WTC11 (cell line): Measurements from ENCODE around the gene KDM4B. TPM values are rescaled to one million over a fixed set of nuclear protein-coding genes. Genes with fewer than 3 reads are reported as not detected.

Experiments
- ATAC-seq: fragments of 200-7000 bp; cut with Tn5 transposase; 2 replicates; pipeline ENCODE4 v1.10.0; 2021; ENCODE audit warnings: mild to moderate bottlenecking, moderate library complexity
- CTCF ChIA-PET: fragments of 300-600 bp; sonication (Branson Sonifier 250); formaldehyde crosslinking; loops from one replicate; lab custom pipeline; 2021; ENCODE audit warnings: antibody characterized with exemption; lab: Charles Lee
- POLR2A ChIA-PET: fragments of 350-600 bp; sonication (Branson Sonifier 250); formaldehyde crosslinking; loops from one replicate; lab custom pipeline; 2021; ENCODE audit warnings: antibody characterized with exemption; lab: Charles Lee
- DNase-seq: peaks from one replicate; pipeline ENCODE4 v3.0.0; 2021; ENCODE audit warnings: low spot score
- H3K27ac Mint-ChIP-seq: 2 replicates; pipeline ENCODE4 v1.8.0; 2021; ENCODE audit warnings: mixed read lengths
- H3K27me3 Mint-ChIP-seq: 2 replicates; pipeline ENCODE4 v1.8.0; 2021; ENCODE audit warnings: low read depth, mild to moderate bottlenecking, moderate library complexity, mixed read lengths
- H3K36me3 Mint-ChIP-seq: 2 replicates; pipeline ENCODE4 v1.8.0; 2021; ENCODE audit warnings: mixed read lengths
- H3K4me1 Mint-ChIP-seq: 2 replicates; pipeline ENCODE4 v1.8.0; 2022; ENCODE audit warnings: mixed read lengths
- H3K4me3 Mint-ChIP-seq: 2 replicates; pipeline ENCODE4 v1.8.0; 2021; ENCODE audit warnings: mild to moderate bottlenecking, moderate library complexity, mixed read lengths
- H3K9me3 Mint-ChIP-seq: 2 replicates; pipeline ENCODE4 v1.8.0; 2021; ENCODE audit warnings: mixed read lengths
- HMGA2 ChIP-seq: fragments of 250-450 bp; sonication (Bioruptor Pico); IDR thresholded peaks from 2 replicates; pipeline ENCODE4 v1.4.0; 2021; ENCODE audit warnings: mild to moderate bottlenecking, moderate library complexity
- NFATC4 ChIP-seq: fragments of 250-450 bp; sonication (Bioruptor Pico); IDR thresholded peaks from 2 replicates; pipeline ENCODE4 v1.9.0; 2021; ENCODE audit warnings: mild to moderate bottlenecking
- NFYB ChIP-seq: sonication (generic); formaldehyde crosslinking; conservative IDR thresholded peaks from 2 replicates; pipeline ENCODE4 v1.8.0; 2022; ENCODE audit warnings: low read depth, missing genetic modification reagents
- RORB ChIP-seq: fragments of 250-450 bp; sonication (Bioruptor Pico); IDR thresholded peaks from 2 replicates; pipeline ENCODE4 v1.9.0; 2021; ENCODE audit warnings: mild to moderate bottlenecking
- TCF7 ChIP-seq: sonication (generic); formaldehyde crosslinking; IDR thresholded peaks from 2 replicates; pipeline ENCODE4 v1.8.0; 2022; ENCODE audit warnings: mild to moderate bottlenecking, low read depth, missing genetic modification reagents, moderate library complexity
- TEAD4 ChIP-seq: sonication (generic); formaldehyde crosslinking; IDR thresholded peaks from 2 replicates; pipeline ENCODE4 v1.8.0; 2022; ENCODE audit warnings: mild to moderate bottlenecking, missing genetic modification reagents
- ZNF121 ChIP-seq: sonication (generic); formaldehyde crosslinking; IDR thresholded peaks from 2 replicates; pipeline ENCODE4 v1.8.0; 2023; ENCODE audit warnings: missing genetic modification reagents
- total RNA-seq: library from RNA; stranded (reverse); gene quantifications from 3 replicates; pipeline ENCODE4 v1.2.3, GENCODE V29; 2021
- TF ChIP-seq, protein P1 (sequence below): sonication (generic); formaldehyde crosslinking; IDR thresholded peaks from 2 replicates; pipeline ENCODE4 v1.8.0; 2023; ENCODE audit warnings: mild to moderate bottlenecking, missing genetic modification reagents
- TF ChIP-seq, protein P2 (sequence below): sonication (generic); formaldehyde crosslinking; IDR thresholded peaks from 2 replicates; pipeline ENCODE4 v1.8.1; 2022; ENCODE audit warnings: mild to moderate bottlenecking, missing genetic modification reagents, moderate library complexity, borderline replicate concordance
- TF ChIP-seq, protein P3 (sequence below): sonication (generic); formaldehyde crosslinking; IDR thresholded peaks from 2 replicates; pipeline ENCODE4 v1.8.0; 2022; ENCODE audit warnings: mild to moderate bottlenecking, missing genetic modification reagents
- TF ChIP-seq, protein P4 (sequence below): fragments of 250-450 bp; sonication (Bioruptor Pico); IDR thresholded peaks from 2 replicates; pipeline ENCODE4 v1.9.0; 2021; ENCODE audit warnings: mild to moderate bottlenecking, borderline replicate concordance
- TF ChIP-seq, protein P5 (sequence below): sonication (generic); formaldehyde crosslinking; IDR thresholded peaks from 2 replicates; pipeline ENCODE4 v1.8.1; 2023; ENCODE audit warnings: mild to moderate bottlenecking, missing genetic modification reagents, moderate library complexity
- TF ChIP-seq, protein P6 (sequence below): fragments of 200-600 bp; IDR thresholded peaks from 2 replicates; pipeline ENCODE4 v1.8.0; 2022; ENCODE audit warnings: antibody characterized with exemption

KDM4B gene
- total RNA-seq, 1 experiment from 2014 or later = 43.2 TPM

DNA sequence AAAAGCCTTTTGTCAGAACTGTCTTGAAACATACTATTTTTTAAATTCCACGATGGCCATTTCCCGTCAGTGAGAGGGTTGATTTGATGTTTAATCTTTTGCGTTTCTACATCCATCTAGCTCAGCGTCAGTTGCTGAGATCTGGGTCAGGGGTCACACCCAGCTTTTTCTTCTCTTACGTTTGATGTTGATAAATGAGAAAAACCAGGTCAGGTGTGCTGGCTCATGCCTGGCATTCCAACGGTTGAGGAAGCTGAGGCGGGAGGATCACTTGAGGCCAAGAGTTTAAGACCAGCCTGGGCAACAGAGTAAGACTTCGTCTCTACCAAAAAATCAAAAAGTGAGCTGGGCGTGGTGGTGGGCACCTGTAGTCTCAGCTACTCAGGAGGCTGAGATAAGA is 202.8 kb downstream of the KDM4B start (continued):
- TF ChIP-seq, protein P1, sequence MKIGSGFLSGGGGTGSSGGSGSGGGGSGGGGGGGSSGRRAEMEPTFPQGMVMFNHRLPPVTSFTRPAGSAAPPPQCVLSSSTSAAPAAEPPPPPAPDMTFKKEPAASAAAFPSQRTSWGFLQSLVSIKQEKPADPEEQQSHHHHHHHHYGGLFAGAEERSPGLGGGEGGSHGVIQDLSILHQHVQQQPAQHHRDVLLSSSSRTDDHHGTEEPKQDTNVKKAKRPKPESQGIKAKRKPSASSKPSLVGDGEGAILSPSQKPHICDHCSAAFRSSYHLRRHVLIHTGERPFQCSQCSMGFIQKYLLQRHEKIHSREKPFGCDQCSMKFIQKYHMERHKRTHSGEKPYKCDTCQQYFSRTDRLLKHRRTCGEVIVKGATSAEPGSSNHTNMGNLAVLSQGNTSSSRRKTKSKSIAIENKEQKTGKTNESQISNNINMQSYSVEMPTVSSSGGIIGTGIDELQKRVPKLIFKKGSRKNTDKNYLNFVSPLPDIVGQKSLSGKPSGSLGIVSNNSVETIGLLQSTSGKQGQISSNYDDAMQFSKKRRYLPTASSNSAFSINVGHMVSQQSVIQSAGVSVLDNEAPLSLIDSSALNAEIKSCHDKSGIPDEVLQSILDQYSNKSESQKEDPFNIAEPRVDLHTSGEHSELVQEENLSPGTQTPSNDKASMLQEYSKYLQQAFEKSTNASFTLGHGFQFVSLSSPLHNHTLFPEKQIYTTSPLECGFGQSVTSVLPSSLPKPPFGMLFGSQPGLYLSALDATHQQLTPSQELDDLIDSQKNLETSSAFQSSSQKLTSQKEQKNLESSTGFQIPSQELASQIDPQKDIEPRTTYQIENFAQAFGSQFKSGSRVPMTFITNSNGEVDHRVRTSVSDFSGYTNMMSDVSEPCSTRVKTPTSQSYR (CRISPR knock-in tag) = no peak

DNA sequence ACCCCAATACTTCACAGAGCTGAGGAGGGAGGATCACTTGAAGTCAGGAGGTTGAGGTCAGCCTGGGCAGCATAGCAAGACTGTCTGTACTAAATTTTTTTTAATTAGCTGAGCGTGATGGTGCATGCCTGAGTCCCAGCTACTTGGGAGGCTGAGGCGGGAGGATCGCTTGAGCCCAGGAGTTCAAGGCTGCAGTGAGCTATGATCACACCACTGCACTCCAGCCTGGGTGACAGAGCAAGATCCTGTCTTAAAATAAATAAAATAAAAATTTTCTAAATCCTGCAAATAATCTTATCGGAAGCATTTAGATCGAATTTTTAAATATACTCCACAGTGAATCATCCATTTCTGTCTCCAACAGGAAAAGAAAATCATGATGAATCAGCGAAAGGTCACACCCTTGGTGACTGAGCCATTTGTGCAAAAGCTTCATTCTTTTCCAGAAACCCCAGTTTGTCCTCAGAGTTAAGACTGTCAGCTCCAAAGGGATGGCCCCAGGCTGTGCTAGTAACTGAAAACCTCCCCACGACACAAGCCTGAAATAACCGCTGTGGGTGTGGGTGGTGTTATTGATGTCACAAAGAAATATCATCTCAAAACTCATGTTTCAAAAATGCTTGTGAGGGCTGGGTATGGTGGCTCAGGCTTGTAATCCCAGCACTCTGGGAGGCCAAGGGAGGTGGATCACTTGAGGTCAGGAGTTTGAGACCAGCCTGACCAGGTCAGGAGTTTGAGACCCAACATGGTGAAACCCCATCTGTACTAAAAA is 204.1 kb downstream of the KDM4B start:
- CTCF ChIA-PET = interaction anchor here (1.1 to 1.6 kb wide), 2 partner anchors 19 to 121 kb away, joined by 3 to 8 read pairs; no protein-coding TSS in a partner anchor
- no peaks in the 10 kb centered on the region for H3K4me1 Mint-ChIP-seq
- ATAC-seq = no peak
- POLR2A ChIA-PET = no interaction called here
- no peak overlapping the region for H3K4me3 Mint-ChIP-seq
- H3K27ac Mint-ChIP-seq = no peak overlapping the region
- TF ChIP-seq HMGA2 (CRISPR knock-in tag) (no peak), TEAD4 (CRISPR knock-in tag) (no peak), RORB (CRISPR knock-in tag) (no peak), NFATC4 (no peak), NFYB (CRISPR knock-in tag) (no peak), ZNF121 (CRISPR knock-in tag) (no peak), TCF7 (CRISPR knock-in tag) (no peak)
- TF ChIP-seq, protein P2, sequence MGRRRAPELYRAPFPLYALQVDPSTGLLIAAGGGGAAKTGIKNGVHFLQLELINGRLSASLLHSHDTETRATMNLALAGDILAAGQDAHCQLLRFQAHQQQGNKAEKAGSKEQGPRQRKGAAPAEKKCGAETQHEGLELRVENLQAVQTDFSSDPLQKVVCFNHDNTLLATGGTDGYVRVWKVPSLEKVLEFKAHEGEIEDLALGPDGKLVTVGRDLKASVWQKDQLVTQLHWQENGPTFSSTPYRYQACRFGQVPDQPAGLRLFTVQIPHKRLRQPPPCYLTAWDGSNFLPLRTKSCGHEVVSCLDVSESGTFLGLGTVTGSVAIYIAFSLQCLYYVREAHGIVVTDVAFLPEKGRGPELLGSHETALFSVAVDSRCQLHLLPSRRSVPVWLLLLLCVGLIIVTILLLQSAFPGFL (CRISPR knock-in tag) = no peak
- TF ChIP-seq, protein P3, sequence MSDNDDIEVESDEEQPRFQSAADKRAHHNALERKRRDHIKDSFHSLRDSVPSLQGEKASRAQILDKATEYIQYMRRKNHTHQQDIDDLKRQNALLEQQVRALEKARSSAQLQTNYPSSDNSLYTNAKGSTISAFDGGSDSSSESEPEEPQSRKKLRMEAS (CRISPR knock-in tag) = no peak
- TF ChIP-seq, protein P4, sequence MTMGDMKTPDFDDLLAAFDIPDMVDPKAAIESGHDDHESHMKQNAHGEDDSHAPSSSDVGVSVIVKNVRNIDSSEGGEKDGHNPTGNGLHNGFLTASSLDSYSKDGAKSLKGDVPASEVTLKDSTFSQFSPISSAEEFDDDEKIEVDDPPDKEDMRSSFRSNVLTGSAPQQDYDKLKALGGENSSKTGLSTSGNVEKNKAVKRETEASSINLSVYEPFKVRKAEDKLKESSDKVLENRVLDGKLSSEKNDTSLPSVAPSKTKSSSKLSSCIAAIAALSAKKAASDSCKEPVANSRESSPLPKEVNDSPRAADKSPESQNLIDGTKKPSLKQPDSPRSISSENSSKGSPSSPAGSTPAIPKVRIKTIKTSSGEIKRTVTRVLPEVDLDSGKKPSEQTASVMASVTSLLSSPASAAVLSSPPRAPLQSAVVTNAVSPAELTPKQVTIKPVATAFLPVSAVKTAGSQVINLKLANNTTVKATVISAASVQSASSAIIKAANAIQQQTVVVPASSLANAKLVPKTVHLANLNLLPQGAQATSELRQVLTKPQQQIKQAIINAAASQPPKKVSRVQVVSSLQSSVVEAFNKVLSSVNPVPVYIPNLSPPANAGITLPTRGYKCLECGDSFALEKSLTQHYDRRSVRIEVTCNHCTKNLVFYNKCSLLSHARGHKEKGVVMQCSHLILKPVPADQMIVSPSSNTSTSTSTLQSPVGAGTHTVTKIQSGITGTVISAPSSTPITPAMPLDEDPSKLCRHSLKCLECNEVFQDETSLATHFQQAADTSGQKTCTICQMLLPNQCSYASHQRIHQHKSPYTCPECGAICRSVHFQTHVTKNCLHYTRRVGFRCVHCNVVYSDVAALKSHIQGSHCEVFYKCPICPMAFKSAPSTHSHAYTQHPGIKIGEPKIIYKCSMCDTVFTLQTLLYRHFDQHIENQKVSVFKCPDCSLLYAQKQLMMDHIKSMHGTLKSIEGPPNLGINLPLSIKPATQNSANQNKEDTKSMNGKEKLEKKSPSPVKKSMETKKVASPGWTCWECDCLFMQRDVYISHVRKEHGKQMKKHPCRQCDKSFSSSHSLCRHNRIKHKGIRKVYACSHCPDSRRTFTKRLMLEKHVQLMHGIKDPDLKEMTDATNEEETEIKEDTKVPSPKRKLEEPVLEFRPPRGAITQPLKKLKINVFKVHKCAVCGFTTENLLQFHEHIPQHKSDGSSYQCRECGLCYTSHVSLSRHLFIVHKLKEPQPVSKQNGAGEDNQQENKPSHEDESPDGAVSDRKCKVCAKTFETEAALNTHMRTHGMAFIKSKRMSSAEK = no peak
- TF ChIP-seq, protein P5, sequence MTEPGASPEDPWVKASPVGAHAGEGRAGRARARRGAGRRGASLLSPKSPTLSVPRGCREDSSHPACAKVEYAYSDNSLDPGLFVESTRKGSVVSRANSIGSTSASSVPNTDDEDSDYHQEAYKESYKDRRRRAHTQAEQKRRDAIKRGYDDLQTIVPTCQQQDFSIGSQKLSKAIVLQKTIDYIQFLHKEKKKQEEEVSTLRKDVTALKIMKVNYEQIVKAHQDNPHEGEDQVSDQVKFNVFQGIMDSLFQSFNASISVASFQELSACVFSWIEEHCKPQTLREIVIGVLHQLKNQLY (CRISPR knock-in tag) = no peak
- TF ChIP-seq, protein P1 (CRISPR knock-in tag) = no peak
- TF ChIP-seq, protein P6, sequence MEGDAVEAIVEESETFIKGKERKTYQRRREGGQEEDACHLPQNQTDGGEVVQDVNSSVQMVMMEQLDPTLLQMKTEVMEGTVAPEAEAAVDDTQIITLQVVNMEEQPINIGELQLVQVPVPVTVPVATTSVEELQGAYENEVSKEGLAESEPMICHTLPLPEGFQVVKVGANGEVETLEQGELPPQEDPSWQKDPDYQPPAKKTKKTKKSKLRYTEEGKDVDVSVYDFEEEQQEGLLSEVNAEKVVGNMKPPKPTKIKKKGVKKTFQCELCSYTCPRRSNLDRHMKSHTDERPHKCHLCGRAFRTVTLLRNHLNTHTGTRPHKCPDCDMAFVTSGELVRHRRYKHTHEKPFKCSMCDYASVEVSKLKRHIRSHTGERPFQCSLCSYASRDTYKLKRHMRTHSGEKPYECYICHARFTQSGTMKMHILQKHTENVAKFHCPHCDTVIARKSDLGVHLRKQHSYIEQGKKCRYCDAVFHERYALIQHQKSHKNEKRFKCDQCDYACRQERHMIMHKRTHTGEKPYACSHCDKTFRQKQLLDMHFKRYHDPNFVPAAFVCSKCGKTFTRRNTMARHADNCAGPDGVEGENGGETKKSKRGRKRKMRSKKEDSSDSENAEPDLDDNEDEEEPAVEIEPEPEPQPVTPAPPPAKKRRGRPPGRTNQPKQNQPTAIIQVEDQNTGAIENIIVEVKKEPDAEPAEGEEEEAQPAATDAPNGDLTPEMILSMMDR = no peak
- TF ChIP-seq, all 79 proteins: peak for 0
- no peaks in the 10 kb centered on the region for H3K36me3 Mint-ChIP-seq
- DNase-seq = no peak
- H3K9me3 Mint-ChIP-seq = peaks cover 6% of the 10 kb centered on the region; the same call in 1 of the 2 replicates
- peaks cover 12% of the 10 kb centered on the region; the same call in 1 of the 2 replicates for H3K27me3 Mint-ChIP-seq
